Gastroesophageal sphincter (tissue), 3 donors: ENCODE results near the gene KLK8.

Experiments
- CTCF ChIP-seq, 4 experiments: fragments of 200-600 bp in 2 of 4; fragments of 450-650 bp in 2 of 4; sonication (generic) in 1 of 4; IDR thresholded peaks; one replicate each; pipeline ENCODE4 v1.5.1; 2017 to 2019; ENCODE audit warnings: antibody characterized with exemption in 4 of 4, mild to moderate bottlenecking in 2 of 4, moderate library complexity in 2 of 4
- POLR2AphosphoS5 ChIP-seq: sonication (generic); formaldehyde crosslinking; IDR thresholded peaks from one replicate; pipeline ENCODE4 v1.6.1; 2017; ENCODE audit warnings: antibody characterized with exemption

- TF ChIP-seq CTCF (IDR thresholded peaks at IDR 0.05) (no peak), POLR2AphosphoS5 (no peak)
Measured at GRCh38 chr19:50992666-50993035, 8.8 kb downstream of the KLK8 start.
